GM21717 (cell line): ENCODE measurements around the gene TMEM109.

ENCODE experiments used
- ATAC-seq: cut with Tn5 transposase; IDR thresholded peaks from one replicate; pipeline ENCODE4 v1.9.1; 2021; ENCODE audit warnings: mild to moderate bottlenecking, moderate library complexity; ENCODE audit not compliant: unreplicated experiment

TMEM109 gene

GRCh38 chr11:60878245-60879101 lies 35.5 kb upstream of the TMEM109 start:
- ATAC-seq, result no peak

GRCh38 chr11:60879104-60879503 lies 34.9 kb upstream of the TMEM109 start:
- no peak for ATAC-seq

- no peak for ATAC-seq
These were observed 33.9 kb upstream of the TMEM109 start for GRCh38 chr11:60879971-60880588.

- ATAC-seq, result no peak
These were observed 33.2 kb upstream of the TMEM109 start for GRCh38 chr11:60880643-60881282.

GRCh38 chr11:60887556-60887955 lies 26.4 kb upstream of the TMEM109 start:
- ATAC-seq, result no peak

GRCh38 chr11:60889869-60890311 lies 24.1 kb upstream of the TMEM109 start:
- no peak for ATAC-seq

- no peak for ATAC-seq
These were observed 23.3 kb upstream of the TMEM109 start for GRCh38 chr11:60890696-60891095.

GRCh38 chr11:60891103-60891741 lies 22.7 kb upstream of the TMEM109 start:
- no peak for ATAC-seq

GRCh38 chr11:60895687-60896086 lies 18.3 kb upstream of the TMEM109 start:
- no peak for ATAC-seq

GRCh38 chr11:60897496-60897895 lies 16.5 kb upstream of the TMEM109 start:
- no peak for ATAC-seq

- no peak for ATAC-seq
These were observed 14.7 kb upstream of the TMEM109 start for GRCh38 chr11:60899046-60899936.

GRCh38 chr11:60899977-60900376 lies 14.0 kb upstream of the TMEM109 start:
- ATAC-seq, result no peak

GRCh38 chr11:60900673-60901404 lies 13.1 kb upstream of the TMEM109 start:
- ATAC-seq, result no peak

- ATAC-seq, result no peak
These were observed 11.3 kb upstream of the TMEM109 start for GRCh38 chr11:60902625-60903024.

GRCh38 chr11:60905047-60905446 lies 8.9 kb upstream of the TMEM109 start:
- ATAC-seq, result no peak

GRCh38 chr11:60905551-60906113 lies 8.3 kb upstream of the TMEM109 start:
- ATAC-seq, result no peak

GRCh38 chr11:60906132-60906972 lies 7.6 kb upstream of the TMEM109 start, which contains the start of gene PRPF19:
Gene PRPF19, minus strand, starts transcription at chr11:60906585. Its CDS starts 203 bp downstream, at chr11:60906382.
- ATAC-seq, result peak; percentile 68

GRCh38 chr11:60908803-60909202 lies 5.2 kb upstream of the TMEM109 start:
- no peak for ATAC-seq
